GM12874 (cell line): ENCODE results near the gene USP48.

ENCODE experiments used
- TF ChIP-seq, protein P1 (sequence below): IDR thresholded peaks from 2 replicates; pipeline ENCODE4 v1.5.1; 2011; ENCODE audit warnings: low read depth, mild to moderate bottlenecking, control low read depth, low read length, moderate library complexity; ENCODE audit not compliant: insufficient read depth

Gene USP48

DNA sequence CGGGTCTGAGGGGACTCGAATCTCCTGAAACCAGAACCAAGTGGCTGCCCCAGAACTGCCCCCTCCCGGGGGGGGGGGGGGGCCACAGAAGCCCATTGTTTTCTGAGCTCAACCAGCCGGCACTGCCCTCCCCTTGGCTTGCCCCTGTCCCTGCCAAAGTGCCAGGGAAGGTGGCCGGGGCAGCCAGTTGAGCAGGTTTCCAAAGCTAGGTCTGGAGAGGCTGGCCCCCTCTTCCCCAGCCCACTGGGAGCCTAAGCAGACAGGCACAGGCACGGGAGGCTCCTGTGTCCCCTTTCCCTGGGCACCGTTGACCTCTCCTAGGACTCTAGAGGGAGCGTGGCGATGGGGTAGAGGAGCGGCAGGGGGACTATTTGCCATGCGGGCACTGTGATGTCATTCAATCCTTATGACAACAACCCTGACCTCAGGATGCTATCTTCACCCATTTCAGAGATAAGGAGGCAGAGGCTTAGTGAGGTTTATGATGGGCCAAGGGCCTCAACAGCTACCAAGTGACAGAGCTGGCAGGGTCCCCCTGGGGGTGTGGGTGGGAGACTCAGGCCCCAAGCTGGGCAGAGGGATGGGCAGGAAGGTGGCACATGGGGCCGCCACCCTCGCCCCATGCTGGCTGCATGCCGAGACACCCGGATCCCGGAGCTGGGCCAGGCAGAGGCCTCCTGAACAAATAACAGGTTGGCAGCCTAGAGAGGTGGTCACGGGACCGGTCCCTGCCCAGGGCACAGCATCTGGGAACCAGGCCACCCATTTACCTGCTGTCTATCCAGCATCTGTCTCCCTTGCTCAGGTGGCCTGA lies 148.8 kb downstream of the USP48 start:
- TF ChIP-seq, protein P1, sequence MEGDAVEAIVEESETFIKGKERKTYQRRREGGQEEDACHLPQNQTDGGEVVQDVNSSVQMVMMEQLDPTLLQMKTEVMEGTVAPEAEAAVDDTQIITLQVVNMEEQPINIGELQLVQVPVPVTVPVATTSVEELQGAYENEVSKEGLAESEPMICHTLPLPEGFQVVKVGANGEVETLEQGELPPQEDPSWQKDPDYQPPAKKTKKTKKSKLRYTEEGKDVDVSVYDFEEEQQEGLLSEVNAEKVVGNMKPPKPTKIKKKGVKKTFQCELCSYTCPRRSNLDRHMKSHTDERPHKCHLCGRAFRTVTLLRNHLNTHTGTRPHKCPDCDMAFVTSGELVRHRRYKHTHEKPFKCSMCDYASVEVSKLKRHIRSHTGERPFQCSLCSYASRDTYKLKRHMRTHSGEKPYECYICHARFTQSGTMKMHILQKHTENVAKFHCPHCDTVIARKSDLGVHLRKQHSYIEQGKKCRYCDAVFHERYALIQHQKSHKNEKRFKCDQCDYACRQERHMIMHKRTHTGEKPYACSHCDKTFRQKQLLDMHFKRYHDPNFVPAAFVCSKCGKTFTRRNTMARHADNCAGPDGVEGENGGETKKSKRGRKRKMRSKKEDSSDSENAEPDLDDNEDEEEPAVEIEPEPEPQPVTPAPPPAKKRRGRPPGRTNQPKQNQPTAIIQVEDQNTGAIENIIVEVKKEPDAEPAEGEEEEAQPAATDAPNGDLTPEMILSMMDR = no peak

GRCh38 chr1:21633141-21633755 lies 149.7 kb downstream of the USP48 start:
- TF ChIP-seq, protein P1 = no peak

- TF ChIP-seq, protein P1 = no peak
These were observed 150.7 kb downstream of the USP48 start for GRCh38 chr1:21631944-21632887.

DNA sequence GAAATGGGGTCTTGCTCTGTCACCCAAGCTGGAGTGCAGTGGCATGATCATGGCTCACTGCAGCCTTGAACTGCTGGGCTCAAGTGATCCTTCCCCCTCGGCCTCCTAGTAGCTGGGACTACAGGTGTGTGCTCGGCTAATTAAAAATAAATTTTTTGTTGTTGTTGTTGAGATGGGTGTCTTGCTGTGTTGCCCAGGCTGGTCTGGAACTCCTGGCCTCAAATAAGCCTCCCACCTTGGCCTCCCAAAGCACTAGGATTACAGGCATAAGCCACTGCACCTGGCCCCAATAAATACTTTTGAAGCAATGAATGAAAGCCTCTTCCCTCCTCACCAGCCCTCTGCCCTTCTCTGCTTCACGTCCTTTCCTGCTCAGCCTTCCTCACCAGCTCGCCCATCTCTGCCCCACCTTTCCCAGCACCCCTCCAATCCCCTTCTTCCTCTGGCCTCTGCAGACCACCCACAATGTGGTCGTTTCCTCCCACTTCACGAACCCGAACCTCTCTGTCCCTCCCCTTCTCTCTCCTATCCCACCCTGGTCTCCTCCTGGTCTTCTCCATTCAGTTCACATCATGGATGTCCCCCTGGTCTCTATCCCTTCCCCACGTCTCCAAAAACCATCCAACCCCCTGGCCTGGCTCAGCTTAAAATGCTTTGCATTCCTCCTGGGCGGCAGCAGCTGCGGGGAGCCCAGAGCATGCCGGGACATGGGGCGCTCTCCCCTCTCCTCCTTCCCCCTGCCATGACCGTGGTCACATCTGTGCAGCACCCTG lies 152.2 kb downstream of the USP48 start:
- TF ChIP-seq, protein P1 = no peak

- TF ChIP-seq, protein P1 = no peak
These were observed 153.0 kb downstream of the USP48 start for GRCh38 chr1:21629971-21630370.

GRCh38 chr1:21628798-21629393 lies 154.1 kb downstream of the USP48 start:
- TF ChIP-seq, protein P1 = no peak
